HG02759 (cell line): ENCODE results near the gene CAVIN4.

ENCODE experiments used
- ATAC-seq: cut with Tn5 transposase; IDR thresholded peaks from one replicate; pipeline ENCODE4 v1.9.1; 2021; ENCODE audit warnings: mild to moderate bottlenecking, moderate library complexity; ENCODE audit not compliant: unreplicated experiment

Gene CAVIN4, protein sequence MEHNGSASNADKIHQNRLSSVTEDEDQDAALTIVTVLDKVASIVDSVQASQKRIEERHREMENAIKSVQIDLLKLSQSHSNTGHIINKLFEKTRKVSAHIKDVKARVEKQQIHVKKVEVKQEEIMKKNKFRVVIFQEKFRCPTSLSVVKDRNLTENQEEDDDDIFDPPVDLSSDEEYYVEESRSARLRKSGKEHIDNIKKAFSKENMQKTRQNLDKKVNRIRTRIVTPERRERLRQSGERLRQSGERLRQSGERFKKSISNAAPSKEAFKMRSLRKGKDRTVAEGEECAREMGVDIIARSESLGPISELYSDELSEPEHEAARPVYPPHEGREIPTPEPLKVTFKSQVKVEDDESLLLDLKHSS

GRCh38 chr9:100577776-100578448 is at the start of gene CAVIN4:
TSS of gene CAVIN4 (plus strand) at chr9:100578079. CDS start at chr9:100578144, 65 bp downstream.
- ATAC-seq, result no peak

GRCh38 chr9:100534401-100534800 is 43.5 kb upstream of the CAVIN4 start:
- no peak for ATAC-seq

GRCh38 chr9:100540327-100540726 is 37.6 kb upstream of the CAVIN4 start:
- no peak for ATAC-seq

GRCh38 chr9:100549048-100549447 is 28.8 kb upstream of the CAVIN4 start:
- ATAC-seq, result no peak

DNA sequence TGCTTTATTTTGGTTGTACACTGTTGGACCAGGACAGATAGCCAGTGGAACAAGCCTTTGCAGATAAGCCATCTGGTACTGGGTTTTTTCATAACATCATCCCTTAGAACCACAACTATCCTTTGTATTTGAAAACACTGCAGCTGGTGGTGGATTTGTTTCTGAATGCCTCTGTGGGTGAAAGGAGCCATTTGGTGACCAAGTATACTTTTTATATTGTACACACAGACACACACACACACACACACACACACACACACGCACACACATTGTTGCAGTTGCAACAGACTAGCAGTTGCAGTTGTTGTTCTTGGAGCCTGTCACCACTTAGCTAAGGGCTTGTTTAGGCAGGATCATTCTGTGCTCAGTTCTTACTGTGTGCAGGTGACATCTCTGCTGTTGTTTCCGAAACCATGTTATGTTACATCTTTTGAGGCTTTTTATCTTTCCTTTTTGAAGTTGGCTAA is 22.9 kb upstream of the CAVIN4 start:
- ATAC-seq, result no peak

- ATAC-seq, result no peak
Observed at GRCh38 chr9:100555471-100555870, 22.4 kb upstream of the CAVIN4 start.

- ATAC-seq, result no peak
Observed at GRCh38 chr9:100557053-100557452, 20.8 kb upstream of the CAVIN4 start.

- ATAC-seq, result no peak
Observed at GRCh38 chr9:100561256-100561655, 16.6 kb upstream of the CAVIN4 start.

- no peak for ATAC-seq
Observed at GRCh38 chr9:100567856-100568255, 10.0 kb upstream of the CAVIN4 start.

GRCh38 chr9:100573655-100574260 is 4.1 kb upstream of the CAVIN4 start:
- no peak for ATAC-seq

- no peak for ATAC-seq
Observed at GRCh38 chr9:100575006-100575405, 2.9 kb upstream of the CAVIN4 start.

DNA sequence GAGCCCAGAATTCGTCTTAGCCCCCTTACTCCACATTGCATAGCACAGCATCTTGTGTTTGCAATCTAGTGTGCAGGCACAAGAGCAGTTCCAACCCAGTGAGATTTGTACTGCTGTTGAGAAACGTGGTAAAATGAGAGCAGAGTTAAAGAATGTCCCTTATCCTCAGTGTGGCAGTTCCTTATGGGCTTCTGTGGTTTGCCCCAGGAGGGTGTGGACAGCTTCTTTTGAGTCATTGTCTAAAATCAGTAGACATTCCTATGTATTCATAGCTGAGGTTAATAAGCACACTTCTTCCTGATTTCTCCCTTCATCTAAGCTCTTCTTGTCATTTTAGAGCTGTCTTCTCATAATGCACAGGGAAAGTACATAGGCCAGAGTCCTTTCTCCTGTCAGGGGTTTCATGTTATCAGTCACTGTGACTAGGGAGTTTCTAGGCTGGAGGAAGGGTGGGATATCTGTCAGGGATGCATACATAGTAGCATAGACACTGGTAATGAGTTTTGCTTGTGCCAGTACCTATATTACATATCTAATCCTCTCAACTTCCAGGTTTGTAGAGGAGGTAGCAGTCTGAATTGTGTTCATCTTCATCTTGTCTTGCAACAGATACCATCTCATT is 2.0 kb upstream of the CAVIN4 start:
- ATAC-seq, result no peak

DNA sequence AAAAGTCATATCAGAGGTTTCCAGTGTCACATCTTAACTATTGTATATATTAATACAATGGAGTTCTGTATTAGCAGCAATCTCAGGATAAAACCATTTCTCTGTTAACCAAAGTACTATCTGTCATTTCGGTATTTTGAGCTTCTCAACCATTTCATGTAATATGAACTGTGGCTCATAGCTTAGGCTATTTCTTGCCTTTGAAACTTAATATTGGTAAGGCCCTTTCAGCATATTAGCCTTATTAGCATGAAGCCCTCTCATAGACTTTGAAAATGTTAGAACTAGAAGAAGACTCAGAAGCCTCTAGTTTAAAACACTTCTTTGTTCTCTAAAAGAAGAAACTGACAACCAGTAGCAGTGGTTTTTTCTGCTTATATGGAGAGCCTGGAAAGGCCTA is 731 bp downstream of the CAVIN4 start:
- ATAC-seq, result no peak

GRCh38 chr9:100579665-100580064 is 1.8 kb downstream of the CAVIN4 start:
- ATAC-seq, result no peak

DNA sequence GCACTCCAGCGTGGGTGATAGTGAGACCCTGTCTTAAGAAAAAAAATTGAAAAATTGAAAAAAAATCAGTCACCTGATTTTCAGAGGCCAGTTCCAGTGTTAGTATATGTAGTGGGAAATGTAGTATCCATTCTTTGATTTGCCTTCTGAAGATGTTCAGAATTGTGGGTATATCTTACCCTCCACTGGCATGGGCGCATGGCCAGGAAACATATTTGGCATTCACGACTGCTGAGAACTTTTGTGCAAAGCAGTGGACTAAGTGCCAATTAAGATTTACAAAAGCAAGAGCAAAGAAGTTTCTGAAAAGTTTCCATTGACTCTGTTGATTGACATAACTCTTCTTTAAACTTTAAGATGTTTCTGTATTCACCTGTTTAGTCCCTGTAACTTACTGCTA is 2.4 kb downstream of the CAVIN4 start:
- ATAC-seq, result no peak

- ATAC-seq, result no peak
Observed at GRCh38 chr9:100581081-100581480, 3.2 kb downstream of the CAVIN4 start.

DNA sequence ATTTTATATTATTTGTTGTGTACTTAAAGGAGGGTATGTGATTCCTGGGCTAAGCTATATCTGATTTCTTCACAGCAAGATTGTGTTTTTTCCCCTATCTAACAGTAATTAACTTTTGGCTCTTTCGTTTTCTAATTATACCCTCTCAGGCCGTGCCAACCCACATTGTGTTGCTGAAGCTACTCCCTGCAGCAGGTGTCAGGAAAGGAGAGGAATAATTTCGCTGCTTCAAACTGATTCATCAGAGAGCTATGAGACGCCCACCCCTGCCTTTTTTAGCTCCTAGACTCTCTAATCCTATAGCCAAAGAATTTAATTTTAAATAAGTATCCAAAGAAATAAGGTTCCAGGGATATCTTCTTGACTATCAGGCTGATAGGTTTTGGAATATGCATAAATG is 3.8 kb downstream of the CAVIN4 start:
- ATAC-seq, result no peak

- ATAC-seq, result no peak
Observed at GRCh38 chr9:100583014-100583802, 5.3 kb downstream of the CAVIN4 start.

GRCh38 chr9:100584951-100585350 is 7.1 kb downstream of the CAVIN4 start:
- ATAC-seq, result no peak

DNA sequence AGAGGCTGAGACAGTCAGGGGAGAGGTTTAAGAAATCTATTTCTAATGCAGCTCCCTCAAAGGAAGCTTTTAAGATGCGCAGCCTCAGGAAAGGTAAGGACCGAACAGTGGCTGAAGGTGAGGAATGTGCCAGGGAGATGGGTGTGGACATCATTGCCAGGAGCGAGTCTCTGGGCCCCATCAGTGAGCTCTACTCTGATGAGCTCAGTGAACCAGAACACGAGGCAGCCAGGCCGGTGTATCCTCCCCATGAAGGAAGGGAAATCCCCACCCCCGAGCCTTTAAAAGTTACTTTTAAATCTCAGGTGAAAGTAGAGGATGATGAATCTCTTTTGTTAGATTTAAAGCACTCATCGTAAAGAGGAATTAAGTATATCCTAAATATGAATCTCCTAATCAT is 8.2 kb downstream of the CAVIN4 start:
- ATAC-seq, result no peak

GRCh38 chr9:100587375-100587774 is 9.5 kb downstream of the CAVIN4 start:
- no peak for ATAC-seq
